Amniotic epithelial cell (primary cell): ENCODE data around the gene KRT17.
A peak's percentile ranks its signal among the peaks of the same experiment; 100 is the strongest.
"Not testable (repeated sequence)": the region's sequence is repeated elsewhere in the genome, so short reads cannot be mapped to it uniquely, and the experiment has no call there.

ENCODE experiments used
- DNase-seq: peaks from one replicate; pipeline ENCODE4 v3.0.0-alpha.2; 2010; ENCODE audit warnings: low read depth

KRT17 gene

DNA sequence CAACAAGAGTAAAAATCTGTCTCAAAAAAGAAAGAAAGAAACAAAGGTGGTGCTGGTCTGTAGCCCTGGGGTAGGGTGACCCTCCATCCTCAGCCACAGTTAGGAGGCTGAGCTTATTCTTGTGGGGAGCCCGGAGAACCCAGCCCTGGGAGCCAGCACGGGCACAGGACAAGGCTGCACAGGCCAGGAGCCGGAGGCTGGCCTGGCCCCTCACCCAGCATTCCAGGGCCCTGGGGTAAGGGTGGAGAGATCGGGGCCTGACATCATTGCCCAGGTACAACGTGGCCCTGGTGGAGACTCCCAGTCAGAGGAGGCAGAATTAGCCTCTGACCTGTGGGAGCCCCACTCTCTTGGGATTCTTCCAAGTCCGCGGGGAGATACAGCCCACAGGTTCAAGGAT is 10.3 kb upstream of the KRT17 start:
- DNase-seq, result no peak

DNA sequence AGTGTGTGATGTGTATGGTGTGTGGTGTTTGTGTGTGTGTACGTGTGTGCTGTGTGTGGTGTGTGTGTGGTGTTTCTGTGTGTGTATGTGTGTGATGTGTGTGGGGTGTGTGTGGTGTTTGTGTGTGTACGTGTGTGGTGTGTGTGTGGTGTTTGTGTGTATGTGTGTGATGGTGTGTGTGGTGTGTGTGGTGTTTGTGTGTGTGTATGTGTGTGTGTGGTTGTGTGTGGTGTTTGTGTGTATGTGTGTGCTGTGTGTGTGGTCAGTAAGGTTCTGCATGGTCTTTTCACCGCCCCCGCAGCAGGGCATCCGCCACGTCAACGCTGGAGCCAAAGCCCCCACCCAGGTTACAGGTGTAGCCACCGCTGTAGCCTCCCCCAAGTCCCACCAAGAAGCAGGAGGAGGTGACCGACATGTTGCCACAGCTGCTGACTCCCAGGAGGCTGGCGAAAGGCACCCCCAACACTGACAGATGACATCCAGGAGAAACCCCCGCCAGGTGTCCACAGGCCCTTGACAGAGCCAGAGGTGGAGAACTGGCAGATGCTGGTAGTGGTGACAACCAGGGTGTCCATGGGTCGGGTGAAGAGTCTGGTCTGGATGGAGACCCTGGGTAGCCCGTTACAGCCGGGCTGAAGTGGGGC is 9.3 kb upstream of the KRT17 start:
- peak; percentile 35 for DNase-seq

DNA sequence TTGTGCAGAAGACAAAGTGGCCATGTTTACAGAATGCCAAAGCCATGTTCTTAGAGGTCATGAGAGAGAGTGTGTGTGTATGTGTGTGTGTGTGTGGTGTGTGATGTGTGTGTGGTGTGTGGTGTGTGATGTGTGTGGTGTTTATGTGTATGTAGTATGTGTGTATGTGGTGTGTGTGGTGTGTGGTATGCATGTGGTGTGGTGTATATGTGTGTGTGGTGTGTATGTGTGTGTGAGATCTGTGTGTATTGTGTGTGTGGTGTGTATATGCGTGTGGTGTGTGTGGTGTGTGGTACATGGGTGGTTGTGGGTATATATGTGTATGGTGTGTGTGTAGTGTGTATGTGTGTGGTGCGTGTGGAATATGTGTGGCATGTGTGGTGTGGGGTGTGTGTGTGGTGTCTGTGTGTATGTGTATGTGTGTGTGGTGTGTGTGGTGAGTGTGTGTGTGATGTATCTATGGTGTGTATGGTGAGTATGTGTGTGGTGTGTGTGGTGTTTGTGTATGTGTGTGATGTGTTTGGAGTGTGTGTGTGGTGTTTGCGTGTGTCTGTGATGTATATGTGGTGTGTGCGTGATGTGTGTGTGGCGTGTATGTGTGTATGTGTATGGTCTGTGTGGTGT is 8.2 kb upstream of the KRT17 start:
- DNase-seq, result no peak

GRCh38 chr17:41631898-41632285 is 7.5 kb upstream of the KRT17 start:
- no peak for DNase-seq

DNA sequence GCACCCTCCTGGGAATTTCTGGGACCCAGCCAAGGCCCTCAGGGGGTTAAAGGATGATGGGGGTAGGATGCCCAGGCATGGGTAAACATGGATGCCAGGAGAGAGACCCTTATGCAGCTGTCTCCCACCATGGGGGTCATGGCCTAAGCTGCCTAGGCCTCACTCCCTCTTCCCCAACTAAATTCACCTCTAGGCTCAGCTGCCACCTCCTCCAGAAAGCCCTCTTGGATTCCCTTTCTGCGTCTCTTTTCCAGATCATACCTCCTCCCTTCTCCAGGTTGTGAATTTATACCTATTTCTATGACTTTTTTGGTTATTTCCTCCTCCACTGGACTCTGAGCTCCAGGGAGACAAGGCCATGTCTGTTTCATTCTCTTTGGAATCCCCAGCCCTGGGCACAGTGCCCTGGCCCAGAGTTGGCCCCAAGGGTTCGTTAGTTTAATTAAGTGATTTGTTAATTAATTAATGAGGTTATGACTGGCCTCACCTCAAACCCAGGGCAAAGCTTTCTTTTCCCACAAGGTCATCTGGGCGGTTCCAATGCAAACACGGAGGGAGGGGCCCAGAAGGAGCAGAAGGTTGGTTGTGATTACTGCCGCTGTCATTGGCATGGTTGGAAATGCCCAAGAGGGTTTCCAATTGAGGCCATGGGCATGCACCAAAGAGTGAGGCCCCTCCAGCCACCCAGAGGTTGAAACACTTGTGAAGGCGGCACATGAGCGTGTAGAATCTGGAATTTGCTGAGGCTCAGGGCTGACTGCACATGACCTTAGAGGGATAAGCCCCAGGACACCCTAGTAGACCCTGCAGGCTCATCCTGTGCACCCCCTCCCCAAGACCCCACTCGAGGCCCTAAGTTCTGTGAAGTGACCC is 6.9 kb upstream of the KRT17 start:
- no peak for DNase-seq

- no peak for DNase-seq
Measured at GRCh38 chr17:41629826-41630670, 5.7 kb upstream of the KRT17 start.

DNA sequence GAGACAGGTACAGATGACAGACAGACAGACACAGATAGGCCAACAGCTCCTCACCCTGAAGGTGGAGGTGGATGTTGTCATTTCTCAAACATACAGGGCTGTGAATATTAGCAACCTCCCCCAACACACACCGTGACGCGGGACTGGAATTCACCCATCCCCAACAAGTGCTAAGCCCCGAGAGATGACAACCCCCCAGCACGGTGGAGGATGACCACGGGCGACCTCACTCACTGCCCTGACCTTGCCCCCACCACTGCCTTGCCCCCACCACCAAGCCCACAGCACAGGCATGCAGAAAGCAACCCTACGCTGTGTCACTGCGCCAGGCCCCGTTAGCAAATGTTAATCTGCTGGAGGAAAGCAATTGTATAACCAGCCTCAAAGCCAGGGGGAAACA is 4.9 kb upstream of the KRT17 start:
- no peak for DNase-seq

DNA sequence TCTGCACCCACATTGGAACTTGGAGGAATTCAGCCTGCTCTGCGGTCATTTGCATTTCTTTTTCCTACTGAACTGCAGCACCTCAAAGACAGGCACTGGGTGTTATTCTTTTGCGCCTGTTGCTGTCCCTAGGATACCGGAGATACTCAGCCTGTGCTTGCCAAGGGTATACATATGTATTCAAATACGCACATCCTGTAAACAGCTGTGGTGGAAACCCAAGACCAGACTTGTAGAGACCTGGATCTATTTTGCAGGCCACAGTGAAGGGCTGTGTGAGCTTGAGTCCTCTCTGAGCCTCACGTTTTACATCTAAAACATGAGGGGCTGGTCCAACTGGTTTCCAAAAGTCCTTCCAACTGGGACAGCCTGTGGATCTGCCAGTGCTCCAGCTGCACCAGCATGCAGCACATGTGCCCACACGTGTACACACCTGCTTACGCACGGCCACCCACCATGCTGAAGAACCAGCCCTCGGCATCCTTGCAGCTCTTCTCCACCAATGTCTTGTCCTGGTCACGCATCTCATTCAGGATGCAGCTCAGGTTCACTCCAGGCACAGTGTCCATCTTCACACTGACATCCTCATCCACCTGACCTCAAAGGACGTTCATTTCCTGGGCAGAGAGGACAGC is 4.4 kb upstream of the KRT17 start:
- not testable (repeated sequence) for DNase-seq

GRCh38 chr17:41628073-41628370 is 3.6 kb upstream of the KRT17 start:
- not testable (repeated sequence) for DNase-seq

DNA sequence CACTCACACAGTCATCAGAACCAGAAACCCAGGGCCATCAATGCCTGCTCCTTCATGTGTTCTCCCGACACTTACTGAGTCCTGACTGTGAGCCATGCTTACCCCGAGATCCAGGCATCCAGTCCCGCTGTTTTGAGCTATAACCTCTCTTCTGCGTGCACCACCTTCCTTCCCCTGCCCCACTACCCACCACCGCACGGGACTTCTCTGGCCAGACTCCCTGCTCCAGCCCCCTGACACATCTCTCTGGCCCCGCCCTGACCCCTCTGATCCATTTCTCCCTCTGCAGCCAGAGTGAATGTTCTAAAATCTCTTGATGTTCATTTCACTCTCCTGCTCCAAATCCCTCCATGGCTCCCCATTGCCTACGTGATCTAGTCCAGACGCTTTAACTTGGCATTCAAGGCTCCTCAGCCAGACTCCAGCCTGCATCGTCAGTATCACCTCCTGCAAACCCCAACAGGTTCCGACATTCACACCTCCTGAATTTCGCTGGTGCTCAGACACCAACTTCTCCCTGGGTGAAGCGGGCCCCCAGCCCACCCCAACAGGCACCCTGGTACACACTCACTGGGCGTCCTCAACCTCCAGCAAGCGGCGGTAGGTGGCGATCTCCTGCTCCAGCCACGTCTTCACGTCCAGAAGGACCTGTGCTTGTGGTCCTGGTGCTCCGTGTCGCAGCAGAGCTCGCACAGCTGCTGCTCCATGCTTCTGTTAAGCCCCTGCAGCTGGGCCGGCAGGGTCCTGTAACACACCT is 3.1 kb upstream of the KRT17 start:
- no peak for DNase-seq

- DNase-seq, result not testable (repeated sequence)
Measured at GRCh38 chr17:41626914-41627295, 2.5 kb upstream of the KRT17 start.

GRCh38 chr17:41626028-41626913 is 1.9 kb upstream of the KRT17 start:
- DNase-seq, result not testable (repeated sequence)

GRCh38 chr17:41625602-41626001 is 1.2 kb upstream of the KRT17 start:
- DNase-seq, result no peak

GRCh38 chr17:41623184-41623861 is 1.1 kb downstream of the KRT17 start:
- not testable (repeated sequence) for DNase-seq

GRCh38 chr17:41622340-41623183 is 1.8 kb downstream of the KRT17 start:
- not testable (repeated sequence) for DNase-seq

GRCh38 chr17:41621916-41622315 is 2.5 kb downstream of the KRT17 start:
- no peak for DNase-seq

- not testable (repeated sequence) for DNase-seq
Measured at GRCh38 chr17:41621435-41621817, 2.9 kb downstream of the KRT17 start.

DNA sequence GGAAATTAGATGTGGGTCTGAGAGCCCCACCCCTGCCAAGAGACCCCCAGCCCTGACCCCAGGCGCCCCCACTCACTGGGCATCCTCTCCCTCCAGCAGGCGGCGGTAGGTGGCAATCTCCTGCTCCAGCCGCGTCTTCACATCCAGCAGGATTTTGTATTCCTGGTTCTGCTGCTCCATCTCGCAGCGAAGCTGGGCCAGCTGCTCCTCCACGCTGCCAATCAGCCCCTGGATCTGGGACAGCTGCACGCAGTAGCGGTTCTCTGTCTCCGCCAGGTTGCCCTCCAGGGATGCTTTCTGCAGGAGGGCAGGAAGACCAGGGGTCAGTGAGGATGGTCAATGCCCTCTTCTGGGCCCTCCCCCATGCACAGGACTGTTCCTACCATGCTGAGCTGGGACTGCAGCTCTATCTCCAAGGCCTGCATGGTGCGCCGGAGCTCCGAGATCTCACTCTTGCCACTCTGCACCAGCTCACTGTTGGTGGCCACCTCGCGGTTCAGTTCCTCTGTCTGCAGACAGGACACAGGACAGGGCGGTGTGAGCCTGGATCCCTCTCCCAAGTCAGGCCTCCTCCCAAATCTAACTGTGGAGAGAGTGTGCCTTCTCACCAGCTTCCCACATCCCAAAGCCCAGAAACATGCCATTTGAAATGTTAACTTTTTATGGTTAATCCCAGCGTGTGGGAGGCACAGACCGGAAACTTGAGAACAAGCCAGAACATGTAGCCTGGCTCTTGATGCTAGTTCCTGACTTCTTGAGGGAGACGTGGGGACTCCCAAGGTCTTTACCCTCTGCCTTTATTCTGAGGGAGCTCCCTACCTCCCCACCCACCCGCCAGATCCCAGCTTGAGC is 3.6 kb downstream of the KRT17 start:
- DNase-seq, result peak; percentile 54
